Measurements from ENCODE around the gene DIP2C.

Gene DIP2C

DNA sequence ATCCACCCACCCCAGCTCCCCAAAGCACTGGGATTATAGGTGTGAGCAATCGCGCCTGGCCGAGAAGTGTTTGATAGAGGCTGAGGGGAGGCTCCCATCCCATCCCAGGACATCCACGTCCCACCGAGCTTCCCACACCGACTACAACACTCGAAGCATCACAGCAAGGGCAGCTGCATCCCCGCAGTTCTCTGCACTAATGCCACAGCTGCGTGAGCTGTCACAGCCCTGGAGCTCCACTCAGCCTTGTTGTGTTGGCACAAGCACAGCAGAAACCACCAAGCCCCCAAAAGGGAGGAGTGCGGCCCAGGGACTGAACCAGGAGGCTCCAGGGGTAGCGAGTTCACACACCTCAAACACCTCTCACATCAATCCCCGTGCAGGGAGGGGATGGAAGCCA lies 121.6 kb downstream of the DIP2C start:
- no peak for DNase-seq

DNA sequence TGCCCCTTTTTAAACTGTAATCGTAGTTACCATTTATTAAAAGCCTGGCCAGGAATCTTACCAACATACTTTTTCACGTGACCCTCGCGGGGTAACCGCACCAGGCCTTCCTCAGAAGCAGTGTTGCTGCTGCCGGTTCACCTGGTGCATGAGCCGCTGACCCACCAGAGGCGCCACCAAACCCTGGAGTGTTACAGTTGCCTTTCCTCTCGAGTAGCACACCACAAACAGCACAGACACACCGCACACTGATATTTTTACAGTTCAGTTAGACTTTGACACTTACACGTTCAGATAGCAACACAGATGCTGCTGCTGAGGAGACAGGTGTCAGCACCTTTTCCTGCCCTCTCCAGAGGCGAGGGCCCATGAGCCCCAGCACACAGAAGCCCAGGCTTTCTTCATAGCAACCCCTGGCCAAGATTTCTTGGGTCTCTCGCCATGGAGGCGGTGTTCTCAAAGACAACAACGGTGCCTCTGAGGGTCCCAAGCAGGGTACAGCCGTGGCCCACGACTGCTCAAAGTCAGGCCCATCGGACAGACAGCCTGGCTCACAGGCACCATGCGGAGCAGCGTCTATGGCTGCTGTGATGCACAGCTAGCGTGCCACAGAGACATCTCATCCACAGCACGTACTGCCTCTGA lies 123.1 kb downstream of the DIP2C start:
- DNase-seq = no peak

DNA sequence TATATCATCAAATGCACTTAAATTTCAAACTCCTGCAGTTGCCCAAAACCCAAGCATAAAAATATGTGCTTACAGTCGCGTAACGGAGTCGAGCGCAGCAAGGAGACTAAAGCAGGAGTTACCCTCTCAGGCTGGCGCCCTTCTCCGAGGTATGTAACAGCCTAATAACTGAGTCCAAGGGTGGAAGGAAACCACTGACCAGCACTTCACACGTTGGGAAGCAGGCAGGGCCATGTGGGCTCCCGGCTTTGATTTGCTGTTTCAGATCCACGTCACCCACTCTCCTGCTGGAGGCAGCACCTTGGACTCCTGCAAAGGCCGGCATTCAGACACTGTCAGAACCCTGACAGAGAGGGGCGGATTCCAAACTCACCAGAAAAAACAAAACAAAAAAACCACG lies 123.8 kb downstream of the DIP2C start:
- DNase-seq = no peak

DNA sequence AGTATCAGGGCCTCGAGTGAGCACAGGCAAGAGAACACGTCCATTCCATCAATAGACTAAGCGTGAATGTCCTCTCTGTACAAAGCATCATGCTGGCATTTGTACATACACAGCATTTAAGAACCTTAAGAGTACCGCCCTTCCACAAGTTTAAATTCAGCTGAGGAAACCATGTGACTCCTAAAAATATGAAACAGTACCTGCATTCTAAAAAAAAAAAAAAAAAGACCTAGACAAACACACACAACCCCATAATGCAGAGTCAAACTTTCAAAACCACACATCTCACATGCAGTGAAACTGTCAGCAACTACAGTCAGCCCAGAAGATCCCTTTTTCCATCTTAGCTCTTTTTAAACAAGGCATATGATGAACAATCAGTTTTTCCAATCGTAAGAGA lies 124.3 kb downstream of the DIP2C start:
- no peak for DNase-seq

DNA sequence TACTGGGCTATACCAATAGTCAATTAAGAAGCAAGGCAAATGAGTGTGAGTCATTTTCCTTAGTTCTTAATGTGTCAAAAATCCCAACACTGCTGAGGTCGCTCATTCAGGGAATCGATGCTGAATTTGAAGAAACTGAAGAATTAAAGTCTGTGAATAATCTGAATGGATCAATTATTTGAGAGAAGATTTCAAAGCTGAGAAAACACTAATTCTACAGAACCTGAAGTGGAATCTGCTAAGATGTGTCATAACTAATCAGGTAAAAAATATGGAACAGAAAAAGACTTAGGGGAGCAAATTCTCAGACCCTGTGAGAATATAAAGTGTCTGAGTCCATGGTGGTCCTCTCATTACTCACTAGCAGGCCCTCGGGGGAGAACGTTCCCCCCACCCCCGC lies 125.6 kb downstream of the DIP2C start:
- no peak for DNase-seq

DNA sequence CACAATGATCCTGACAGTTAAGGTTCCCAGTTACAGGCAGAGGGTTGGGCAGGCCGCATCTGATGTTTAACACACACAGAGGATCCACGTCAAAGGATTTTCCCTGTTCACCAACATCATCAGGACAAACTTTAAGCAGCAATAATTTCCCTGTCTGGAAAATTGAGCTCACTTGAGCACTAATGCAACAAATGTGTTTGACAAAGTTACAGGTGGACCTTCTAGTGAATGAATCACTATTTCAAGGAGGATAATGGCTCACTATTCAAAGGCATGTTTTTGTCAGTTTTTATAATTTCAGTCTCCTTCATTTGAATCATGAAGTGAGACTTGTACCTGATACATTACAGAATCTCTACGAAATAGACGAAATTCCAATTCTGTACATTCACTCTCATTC lies 127.3 kb downstream of the DIP2C start:
- no peak for DNase-seq

DNA sequence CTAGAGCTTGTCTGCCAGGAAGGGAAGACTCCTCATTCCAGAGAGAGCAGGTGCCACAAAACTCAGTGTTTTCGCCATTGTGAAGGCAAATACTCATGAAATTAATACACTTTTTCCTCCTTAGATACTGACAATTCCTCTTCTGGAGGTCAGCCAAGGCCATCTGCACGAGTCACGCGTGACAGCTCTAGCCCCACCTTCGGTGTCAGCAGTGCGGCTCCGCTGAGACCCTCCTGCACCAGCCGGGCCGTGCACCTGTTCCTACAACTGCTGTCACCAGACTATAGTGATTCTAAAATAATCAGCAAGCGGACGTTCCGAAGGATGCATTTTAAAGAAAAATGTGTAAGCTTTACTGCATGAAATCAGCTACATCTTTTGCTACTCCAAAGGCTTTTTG lies 127.7 kb downstream of the DIP2C start:
- no peak for DNase-seq

DNA sequence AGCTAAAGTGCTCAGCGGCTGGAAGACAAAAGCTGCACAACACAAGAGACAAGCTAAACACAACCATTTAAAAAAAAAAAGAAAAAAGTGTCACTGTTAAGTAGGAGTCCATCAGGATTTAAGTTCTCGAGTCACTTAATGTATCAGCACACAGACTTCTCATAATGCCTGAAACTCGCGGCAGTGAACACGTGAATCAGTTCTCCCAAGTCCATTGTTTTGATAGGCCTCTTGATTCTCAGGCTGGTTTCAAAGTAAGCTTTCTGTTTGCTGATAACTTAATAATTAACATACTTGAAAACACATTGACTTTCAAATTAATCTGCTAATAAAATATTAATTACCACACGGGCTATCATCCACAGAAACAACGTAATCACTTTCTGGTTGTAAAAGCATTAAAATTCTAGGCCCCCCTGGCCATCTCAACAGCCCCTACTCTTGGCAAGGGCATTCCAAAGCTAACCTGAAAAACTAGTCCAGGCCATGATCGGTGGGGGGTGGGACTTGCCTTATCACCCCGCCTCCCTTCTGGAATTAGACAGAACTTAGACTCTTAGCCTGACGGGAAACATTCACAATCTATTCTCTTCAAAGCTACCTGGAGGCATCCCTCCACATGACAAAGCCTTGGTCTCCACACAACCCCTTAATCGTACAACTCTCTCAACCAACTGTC lies 129.0 kb downstream of the DIP2C start:
- no peak for DNase-seq

DNA sequence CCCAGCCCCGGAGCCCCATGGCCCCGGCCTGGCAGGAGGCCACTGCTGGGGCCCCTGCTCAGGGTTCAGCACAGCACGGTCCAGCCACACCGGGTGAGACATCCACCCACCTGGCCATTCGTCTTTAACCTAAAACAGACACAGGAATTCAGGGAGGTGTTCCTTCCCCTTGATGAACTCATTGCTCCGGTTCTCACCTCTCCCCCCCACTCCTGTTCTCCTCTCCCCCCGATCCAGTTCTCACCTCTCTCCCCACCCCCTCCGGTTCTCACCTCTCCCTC lies 129.8 kb downstream of the DIP2C start:
- no peak for DNase-seq

DNA sequence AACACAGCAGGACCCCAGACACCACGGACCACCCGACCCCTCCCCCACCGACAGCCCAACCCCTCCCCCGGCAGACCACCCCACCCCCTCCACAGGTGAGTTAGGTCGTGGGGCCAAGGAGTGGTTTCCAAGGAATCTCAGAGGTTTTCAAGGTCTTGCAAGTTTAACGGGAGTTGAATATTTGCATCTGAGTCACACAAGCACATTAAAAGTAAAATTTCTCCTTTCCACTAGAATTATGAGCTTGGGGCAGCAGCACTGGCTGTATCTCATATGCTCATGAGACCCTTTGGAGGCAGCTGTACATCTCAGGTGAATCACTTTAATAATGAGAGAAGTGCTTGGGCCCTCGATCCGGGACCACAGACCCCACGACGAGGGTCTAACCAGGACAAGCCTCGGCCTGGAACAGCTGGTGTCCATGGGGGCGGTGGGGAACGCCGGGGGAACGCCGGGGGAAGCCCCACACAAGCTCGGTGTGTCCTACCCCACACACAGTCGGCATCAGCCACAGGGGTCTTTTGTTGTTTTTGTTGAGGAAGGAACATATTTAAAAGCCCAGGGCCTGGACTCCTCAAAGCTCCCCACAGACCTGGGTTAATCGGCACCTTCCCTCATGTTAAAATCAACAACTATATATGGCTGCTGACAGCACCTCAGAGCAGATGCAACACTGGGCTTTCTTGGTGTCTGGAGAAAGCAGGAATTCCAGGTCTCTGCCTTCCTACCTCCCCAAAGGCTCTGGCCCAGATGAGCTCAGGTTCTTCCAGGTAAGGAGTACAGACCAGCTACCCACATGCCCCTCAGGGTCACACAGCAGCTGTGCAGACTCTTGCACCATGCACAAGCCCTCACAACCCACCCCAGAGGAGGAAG lies 130.3 kb downstream of the DIP2C start:
- DNase-seq = no peak

DNA sequence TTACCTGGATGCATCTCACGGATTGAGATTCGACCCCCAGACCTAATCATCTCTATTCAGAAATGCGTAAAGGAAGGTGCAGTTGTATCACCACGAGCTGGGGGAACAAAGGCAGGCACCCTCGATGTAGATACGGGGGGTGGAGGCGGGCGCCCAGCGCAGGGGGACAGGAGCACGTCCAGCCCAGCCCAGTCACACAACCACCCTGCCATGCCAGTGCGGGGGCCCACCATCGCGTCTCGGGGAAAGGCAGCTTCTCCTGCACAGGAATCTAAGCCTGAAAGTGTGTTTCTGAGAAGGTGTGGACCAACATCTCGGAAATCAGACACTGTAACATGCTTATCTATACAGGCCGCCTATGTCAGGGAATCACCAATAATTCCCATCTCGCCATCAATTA lies 131.1 kb downstream of the DIP2C start:
- no peak for DNase-seq

DNA sequence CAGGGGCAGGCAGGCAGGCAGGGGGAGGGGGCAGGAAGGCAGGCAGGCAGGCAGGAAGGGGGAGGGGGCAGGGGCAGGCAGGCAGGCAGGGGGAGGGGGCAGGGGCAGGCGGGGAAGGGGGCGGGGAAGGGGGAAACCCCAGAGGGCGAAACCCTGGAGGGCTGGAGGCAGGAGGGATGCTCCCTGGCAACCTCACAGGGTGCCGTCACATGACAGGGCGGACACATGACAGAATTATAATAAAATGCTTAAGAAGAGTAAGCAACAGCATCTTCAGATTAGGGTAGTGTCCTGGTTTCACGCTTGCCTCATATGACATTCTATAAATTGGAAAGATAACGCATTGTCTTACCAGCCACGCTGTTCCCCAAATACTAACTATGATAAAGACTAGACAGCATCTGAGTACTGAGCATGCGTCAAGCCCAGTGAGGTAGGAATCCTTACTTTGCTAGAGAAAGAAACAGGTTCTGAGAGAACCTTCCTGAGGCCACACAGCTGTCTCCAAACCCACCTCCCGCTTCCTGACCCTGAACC lies 131.6 kb downstream of the DIP2C start:
- no peak for DNase-seq

DNA sequence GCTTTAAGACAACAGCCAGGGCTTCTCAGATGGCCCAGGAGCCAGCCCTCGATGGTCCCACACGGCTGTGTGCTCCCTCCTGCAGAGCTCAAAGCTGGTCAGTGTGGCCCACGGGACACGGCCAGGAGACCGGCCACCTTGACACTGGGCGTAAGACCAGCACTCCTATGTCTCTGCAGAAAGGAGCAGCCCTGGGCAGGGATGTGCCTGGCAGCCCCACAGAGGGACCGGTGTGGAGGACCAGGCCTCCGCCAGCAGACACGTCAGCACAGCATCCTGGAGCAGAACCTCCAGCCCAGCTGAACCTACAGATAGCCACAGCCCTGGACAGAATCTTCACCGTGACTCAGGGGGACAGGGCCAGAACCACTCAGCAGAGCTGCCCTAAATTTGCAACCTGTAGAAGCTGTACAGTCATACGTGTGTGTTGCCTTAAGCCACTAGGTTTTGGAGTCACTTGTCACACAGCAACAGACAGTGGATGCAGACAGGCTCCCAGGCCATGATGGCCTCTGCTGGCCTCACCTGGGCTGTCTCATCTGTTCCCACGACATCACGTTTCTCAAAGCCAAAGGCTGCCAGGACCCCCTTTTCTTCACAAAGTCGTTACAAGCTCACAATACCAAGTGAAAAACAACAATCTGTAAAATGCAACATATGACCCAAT lies 132.4 kb downstream of the DIP2C start:
- DNase-seq = no peak

DNA sequence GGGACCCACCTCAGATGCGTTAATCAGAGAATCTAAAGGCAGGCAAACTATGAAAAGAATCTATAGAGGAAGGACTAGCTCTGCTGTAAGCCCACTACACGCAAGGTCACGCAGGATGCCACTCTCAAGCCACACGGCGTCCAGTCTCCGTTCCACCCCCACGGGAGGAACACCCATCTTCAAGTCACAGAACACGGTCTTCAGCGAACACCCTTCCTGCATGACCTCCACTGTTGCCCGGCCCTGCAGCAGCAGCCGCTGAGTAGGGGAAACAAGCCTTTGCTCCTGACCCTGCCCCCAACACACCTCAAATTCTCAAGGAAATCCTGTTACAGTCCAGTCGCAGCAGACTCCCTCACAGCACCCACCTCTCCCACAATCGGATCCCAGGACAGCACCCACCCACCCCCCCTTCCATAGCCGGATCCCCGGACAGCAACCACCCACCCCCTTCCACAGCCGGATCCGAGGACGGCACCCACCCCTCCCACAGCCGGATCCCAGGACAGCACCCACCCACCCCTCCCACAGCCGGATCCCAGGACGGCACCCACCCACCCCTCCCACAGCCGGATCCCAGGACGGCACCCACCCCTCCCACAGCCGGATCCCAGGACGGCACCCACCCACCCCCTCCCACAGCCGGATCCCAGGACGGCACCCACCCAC lies 133.7 kb downstream of the DIP2C start:
- DNase-seq = no peak

DNA sequence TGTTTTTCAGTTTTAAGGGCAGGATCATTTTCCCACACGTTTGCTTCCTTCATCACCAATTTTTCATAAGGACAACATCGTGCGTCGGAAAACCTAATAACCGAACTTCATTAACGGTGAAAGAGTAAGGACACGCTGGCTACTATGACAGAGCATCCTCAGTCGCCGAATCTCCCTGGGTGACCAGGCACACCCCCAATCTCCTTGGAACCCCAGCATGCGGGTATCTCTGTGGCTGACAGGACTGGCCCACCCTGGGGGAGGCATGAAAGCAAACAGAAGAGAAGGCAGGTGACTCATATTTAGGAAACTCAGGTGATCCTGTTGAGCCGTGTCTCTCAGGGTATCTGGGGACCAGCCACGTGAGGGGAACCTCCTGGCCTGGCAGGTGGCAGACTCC lies 134.2 kb downstream of the DIP2C start:
- DNase-seq = no peak

DNA sequence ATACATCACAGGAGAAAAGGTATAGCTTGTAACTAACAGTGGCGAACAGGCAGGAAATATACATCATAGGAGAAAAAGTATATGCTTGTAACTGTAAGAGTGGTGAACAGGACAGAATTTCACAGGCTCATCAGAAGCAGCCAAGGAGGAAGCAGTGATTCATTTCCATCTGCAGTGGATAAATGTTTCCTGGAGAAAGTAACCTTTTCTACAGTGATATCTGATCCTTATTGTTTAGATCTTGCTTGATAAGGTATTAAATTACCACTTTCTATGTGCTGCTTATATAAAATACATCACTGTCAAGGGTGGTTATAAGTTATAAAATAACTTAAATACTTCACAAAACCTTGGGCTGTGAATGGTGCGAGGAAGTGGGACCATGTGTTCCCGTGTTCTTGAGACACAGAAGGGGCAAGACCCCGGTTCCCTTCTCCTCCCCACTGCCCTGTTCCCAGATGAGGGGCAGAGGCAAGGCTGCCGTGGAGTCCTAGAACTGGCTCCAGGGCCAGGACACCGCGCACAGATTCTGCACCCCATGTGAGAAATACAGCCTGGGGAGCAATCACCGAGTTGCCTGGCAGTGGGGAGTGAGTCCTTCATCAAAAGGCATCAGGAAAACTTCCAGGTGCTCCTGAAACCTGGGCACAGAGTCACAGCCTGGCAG lies 135.2 kb downstream of the DIP2C start:
- no peak for DNase-seq

DNA sequence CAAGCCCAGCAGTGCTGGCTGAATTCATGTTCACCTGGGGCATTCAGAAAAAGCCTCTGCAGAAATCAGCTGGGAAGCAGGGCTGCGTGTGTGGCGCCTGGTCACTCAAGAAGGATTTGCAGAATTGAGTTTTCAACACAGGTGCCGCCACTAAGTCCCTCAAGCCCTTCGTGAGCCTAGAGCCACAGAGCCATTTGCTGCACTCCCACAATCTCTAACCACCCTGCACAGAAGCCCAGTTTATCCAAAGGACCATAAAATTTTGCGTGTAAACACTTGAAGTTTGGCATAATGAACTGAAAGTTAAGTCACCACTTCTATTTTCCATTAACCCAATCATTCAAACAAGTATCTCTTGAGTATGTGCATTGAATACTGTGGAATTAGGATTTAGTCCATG lies 136.2 kb downstream of the DIP2C start:
- no peak for DNase-seq

DNA sequence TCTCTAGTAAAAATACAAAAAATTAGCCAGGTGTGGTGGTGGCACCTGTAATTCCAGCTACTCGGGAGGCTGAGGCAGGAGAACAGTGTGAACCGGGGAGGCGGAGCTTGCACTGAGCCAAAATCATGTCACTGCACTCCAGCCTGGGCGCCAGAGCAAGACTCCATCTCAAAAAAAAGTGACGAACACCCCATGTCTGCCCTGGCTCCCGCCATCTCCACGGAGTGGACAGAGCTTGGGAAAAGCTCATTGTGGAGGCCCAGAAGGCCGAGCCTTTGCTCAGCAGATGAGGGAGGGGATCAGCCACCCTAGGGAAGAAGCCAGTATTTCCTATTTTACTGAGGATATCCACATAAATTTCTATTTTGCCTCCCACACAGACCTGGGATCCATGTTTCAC lies 136.8 kb downstream of the DIP2C start:
- DNase-seq = no peak

DNA sequence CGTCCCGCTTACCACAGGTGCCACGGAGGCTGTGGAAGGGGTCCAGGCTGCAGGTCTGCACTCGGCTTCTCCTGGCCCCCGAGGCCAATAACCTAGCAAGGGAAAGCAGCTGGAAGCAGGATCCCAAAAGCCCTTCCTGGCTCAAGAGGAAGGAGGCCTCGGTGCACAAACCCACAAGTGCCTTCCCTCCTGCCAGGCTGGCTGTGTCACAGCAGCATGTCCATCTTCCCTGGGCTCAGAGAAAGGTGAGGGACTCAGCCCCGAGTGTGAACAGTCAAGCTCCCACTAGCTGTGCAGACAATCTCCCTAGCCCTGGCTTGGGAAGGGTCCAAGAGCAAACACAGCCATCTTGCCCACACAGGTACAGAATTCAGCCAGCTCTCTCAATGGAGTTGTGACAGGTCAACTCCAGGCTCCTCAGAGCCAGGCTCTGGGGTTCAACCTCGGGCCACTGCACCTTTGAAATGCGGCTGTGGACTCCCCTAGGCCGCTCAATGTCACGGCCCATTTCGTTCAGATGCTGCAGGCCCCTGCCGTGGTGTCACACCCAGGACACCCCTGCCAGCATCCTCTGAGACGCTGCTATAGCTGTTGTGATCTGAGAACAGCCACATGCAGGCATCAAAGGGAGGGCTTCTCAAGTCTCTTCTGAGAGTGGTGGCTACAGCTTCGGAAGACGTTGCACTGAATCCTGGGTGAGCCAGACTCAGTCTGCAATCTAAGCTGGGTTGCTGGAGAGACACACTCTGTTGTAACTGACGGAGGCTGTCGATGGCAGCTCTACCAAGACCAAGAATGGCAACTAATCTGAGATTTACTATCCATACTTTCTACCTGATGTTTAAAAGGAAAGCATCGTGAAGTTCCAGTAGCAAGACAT lies 137.9 kb downstream of the DIP2C start:
- no peak for DNase-seq

DNA sequence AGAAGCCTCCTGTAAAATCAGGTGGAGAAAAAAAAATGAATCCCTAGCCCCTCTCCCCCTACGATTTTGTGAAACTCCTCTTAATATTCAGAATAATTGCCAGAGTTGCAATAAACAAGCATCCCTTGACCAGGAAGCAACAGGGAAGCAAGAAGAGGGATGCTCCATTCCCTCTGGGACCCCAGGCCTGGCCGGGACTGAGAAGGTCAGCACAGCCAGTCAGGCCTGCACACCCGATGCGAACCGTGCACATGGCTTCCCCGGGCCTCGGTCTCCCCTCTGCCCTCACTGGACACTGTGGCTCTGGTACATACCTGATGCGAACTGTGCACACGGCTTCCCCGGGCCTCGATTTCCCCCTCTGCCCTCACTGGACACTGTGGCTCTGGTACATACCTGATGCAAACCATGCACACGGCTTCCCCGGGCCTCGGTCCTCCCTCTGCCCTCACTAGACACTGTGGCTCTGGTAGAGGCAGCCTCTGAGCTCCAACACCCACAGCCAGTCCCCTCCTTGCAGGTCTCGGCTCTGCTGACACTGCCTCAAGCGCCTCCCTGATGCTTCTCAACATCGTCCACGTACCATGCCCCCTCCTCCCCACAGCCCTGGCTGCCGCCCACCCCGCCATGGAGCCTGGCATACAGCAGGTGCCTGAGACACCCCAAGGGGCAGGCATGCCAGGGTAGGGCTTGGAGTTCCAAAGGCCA lies 138.6 kb downstream of the DIP2C start:
- DNase-seq = no peak

DNA sequence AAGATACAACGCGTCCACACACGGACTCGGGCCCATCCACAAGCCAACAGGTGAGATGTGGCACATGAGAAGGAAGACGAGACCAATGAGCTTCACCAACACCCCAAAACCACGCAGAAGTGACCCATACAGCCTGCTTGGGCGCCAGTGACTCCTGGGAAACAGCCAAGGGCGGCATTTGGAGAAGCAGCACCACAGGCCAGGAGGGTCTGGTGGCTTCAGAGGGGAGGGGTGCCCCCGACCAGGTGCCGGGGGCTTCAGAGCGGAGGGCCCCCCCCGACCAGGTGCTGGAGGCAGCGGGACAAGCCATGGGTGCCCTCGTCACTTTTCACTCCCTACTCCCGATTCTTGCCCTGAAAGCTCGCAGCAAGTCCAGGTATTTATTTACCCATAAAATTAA lies 140.1 kb downstream of the DIP2C start:
- no peak for DNase-seq
